HepG2 (cell line): ENCODE measurements around the gene NTMT1. TPM values are rescaled to one million over a fixed set of nuclear protein-coding genes. Genes with fewer than 3 reads are reported as not detected.

Experiments
- ATAC-seq: fragments of 200-7000 bp; cut with Tn5 transposase; 3 replicates; pipeline ENCODE4 v1.9.1; 2020; ENCODE audit warnings: mild to moderate bottlenecking, moderate library complexity
- BruUV-seq: library from RNA; stranded (reverse); fragments of 400-500 nt; replicated peaks from 2 replicates; lab custom pipeline; 2021; lab: Mats Ljungman, UMichigan
- CTCF ChIA-PET: fragments of 300-600 bp; formaldehyde crosslinking; extraction: SDS; loops from one replicate; lab custom pipeline; 2021; ENCODE audit warnings: low total read pairs, inconsistent platforms, low intra/inter-chr PET ratio; lab: Yijun Ruan, JAX
- POLR2A ChIA-PET: fragments of 350-600 bp; sonication (Branson Sonifier 250); formaldehyde crosslinking; loops from one replicate; lab custom pipeline; 2020; ENCODE audit warnings: antibody characterized with exemption, inconsistent platforms; lab: Yijun Ruan, JAX
- DNase-seq: peaks from one replicate; pipeline ENCODE4 v3.0.0-alpha.2; 2015; ENCODE audit warnings: low spot score
- FAIRE-seq: peaks from 3 replicates; lab custom pipeline; 2011; peaks lifted over from hg19 to GRCh38; lab: Jason Lieb, UNC
- H2AFZ ChIP-seq: one replicate; pipeline ENCODE4 v1.6.1; 2011; ENCODE audit warnings: low read length, inconsistent platforms
- H3K27ac ChIP-seq: fragments of 300-600 bp; 3 replicates; pipeline ENCODE4 v1.8.0; 2011; ENCODE audit warnings: mixed run types, mild to moderate bottlenecking, mixed read lengths, low read length, inconsistent platforms; ENCODE audit not compliant: insufficient read depth; ENCODE audit errors: extremely low read length
- H3K27me3 ChIP-seq, 2 experiments: fragments of 200-600 bp in 1 of 2; 2 replicates in 1 of 2; 3 replicates in 1 of 2; pipeline versions ENCODE4 v1.6.0 to v1.8.0; 2011; ENCODE audit warnings: low read length in 2 of 2, mild to moderate bottlenecking in 2 of 2, moderate library complexity in 2 of 2, inconsistent platforms in 1 of 2; ENCODE audit not compliant: insufficient read depth in 2 of 2, control insufficient read depth in 1 of 2
- H3K36me3 ChIP-seq, 2 experiments: fragments of 200-600 bp in 1 of 2; replicated peaks in 1 of 2; 2 replicates in 1 of 2; 3 replicates in 1 of 2; pipeline versions ENCODE4 v1.5.1 to v1.8.0; 2011; ENCODE audit warnings: low read length in 2 of 2, inconsistent platforms in 1 of 2; ENCODE audit not compliant: insufficient read depth in 2 of 2, control insufficient read depth in 1 of 2
- H3K4me1 ChIP-seq: 2 replicates; pipeline ENCODE4 v1.5.1; 2012; ENCODE audit warnings: low read length, inconsistent platforms; ENCODE audit not compliant: insufficient read depth
- H3K4me2 ChIP-seq: 2 replicates; pipeline ENCODE4 v1.6.0; 2011; ENCODE audit warnings: low read depth, low read length, inconsistent platforms
- H3K4me3 ChIP-seq, 3 experiments: fragments of 200-600 bp in 1 of 3; sonication (generic), shearing (Covaris generic) in 1 of 3; replicated peaks in 1 of 3; 2 replicates each; pipeline ENCODE4 v1.5.1; 2011 to 2016; ENCODE audit warnings: low read length in 3 of 3, inconsistent platforms in 2 of 3, low read depth in 2 of 3, mild to moderate bottlenecking in 2 of 3, control low read depth in 1 of 3, mixed read lengths in 1 of 3; ENCODE audit not compliant: insufficient read depth in 1 of 3
- H3K79me2 ChIP-seq: one replicate; pipeline ENCODE4 v1.6.1; 2011; ENCODE audit warnings: low read length, inconsistent platforms; ENCODE audit not compliant: insufficient read depth
- H3K9ac ChIP-seq: 2 replicates; pipeline ENCODE4 v1.6.0; 2011; ENCODE audit warnings: mild to moderate bottlenecking, low read depth, low read length, inconsistent platforms; ENCODE audit not compliant: insufficient read depth
- H3K9me3 ChIP-seq: 2 replicates; pipeline ENCODE4 v1.5.1; 2012; ENCODE audit warnings: mild to moderate bottlenecking, low read length
- H4K20me1 ChIP-seq: 2 replicates; pipeline ENCODE4 v1.6.0; 2011; ENCODE audit warnings: inconsistent platforms, mild to moderate bottlenecking, low read length, moderate library complexity; ENCODE audit not compliant: insufficient read depth
- AFF4 ChIP-seq: sonication (generic); formaldehyde crosslinking; IDR thresholded peaks from 2 replicates; pipeline ENCODE4 v1.4.0; 2020; ENCODE audit warnings: missing genetic modification reagents
- ATF4 ChIP-seq, 2 experiments: fragments of 450-650 bp in 1 of 2; sonication (generic) in 1 of 2; formaldehyde crosslinking; IDR thresholded peaks; 2 replicates each; pipeline versions ENCODE4 v1.5.0 to v1.8.0; 2020 to 2022; ENCODE audit warnings: mild to moderate bottlenecking in 1 of 2, missing genetic modification reagents in 1 of 2
- DNMT1 ChIP-seq: sonication (generic); formaldehyde crosslinking; IDR thresholded peaks from 2 replicates; pipeline ENCODE4 v1.5.1; 2020; ENCODE audit warnings: mild to moderate bottlenecking, missing genetic modification reagents
- EHMT2 ChIP-seq: fragments of 200-600 bp; sonication (generic); IDR thresholded peaks from 2 replicates; pipeline ENCODE4 v1.7.0; 2017; ENCODE audit warnings: antibody characterized with exemption, low read depth, low read length, borderline replicate concordance
- MLX ChIP-seq: IDR thresholded peaks from 2 replicates; pipeline ENCODE4 v1.6.1; 2016
- PCBP1 ChIP-seq: fragments of 200-400 bp; formaldehyde crosslinking; IDR thresholded peaks from 2 replicates; pipeline ENCODE4 v1.6.1; 2017; ENCODE audit warnings: mild to moderate bottlenecking, low read depth, low read length, borderline replicate concordance
- SAFB2 ChIP-seq: sonication (generic); formaldehyde crosslinking; IDR thresholded peaks from 2 replicates; pipeline ENCODE4 v1.5.1; 2020; ENCODE audit warnings: missing genetic modification reagents, low read depth, mild to moderate bottlenecking, borderline replicate concordance
- SOX6 ChIP-seq, 2 experiments: fragments of 450-650 bp in 1 of 2; sonication (generic) in 1 of 2; formaldehyde crosslinking in 1 of 2; IDR thresholded peaks; 2 replicates each; pipeline versions ENCODE4 v1.4.0 to v1.6.1; 2017 to 2020; ENCODE audit warnings: antibody characterized with exemption in 1 of 2, mild to moderate bottlenecking in 1 of 2, missing genetic modification reagents in 1 of 2
- TBP ChIP-seq: sonication (generic); formaldehyde crosslinking; IDR thresholded peaks from 2 replicates; pipeline ENCODE4 v1.5.0; 2020; ENCODE audit warnings: missing genetic modification reagents
- TEAD3 ChIP-seq: optimal IDR thresholded peaks from 2 replicates; pipeline ENCODE3; 2016; ENCODE audit warnings: borderline replicate concordance
- ZC3H13 ChIP-seq: sonication (generic); formaldehyde crosslinking; IDR thresholded peaks from 2 replicates; pipeline ENCODE4 v1.8.1; 2023; ENCODE audit warnings: mild to moderate bottlenecking, missing genetic modification reagents, moderate library complexity
- ZNF329 ChIP-seq: sonication (generic); formaldehyde crosslinking; IDR thresholded peaks from 2 replicates; pipeline ENCODE4 v1.9.0; 2021; ENCODE audit warnings: low read depth, mild to moderate bottlenecking, missing genetic modification reagents
- ZNF577 ChIP-seq: sonication (generic); formaldehyde crosslinking; IDR thresholded peaks from 2 replicates; pipeline ENCODE4 v1.4.0; 2020; ENCODE audit warnings: mild to moderate bottlenecking, low read depth, missing genetic modification reagents, borderline replicate concordance
- ZSCAN30 ChIP-seq: sonication (generic); formaldehyde crosslinking; IDR thresholded peaks from 2 replicates; pipeline ENCODE4 v1.5.0; 2020; ENCODE audit warnings: mild to moderate bottlenecking, missing genetic modification reagents
- WGBS: methylation state at CpG from one replicate; pipeline ENCODE4 v1.1.6; 2017; ENCODE audit warnings: low lambda C conversion rate; 5-methylcytosine and 5-hydroxymethylcytosine counted together
- in situ Hi-C: cut with HindIII; loops from 2 replicates; pipeline ENCODE4 v1.10.0; 2017; ENCODE audit warnings: low pct_unique_long_range_greater_than_20kb; ENCODE audit not compliant: extremely low pct_ligation_motif_present
- intact Hi-C: fragments of 100-400 bp; cut with micrococcal nuclease; formaldehyde crosslinking; loops from one replicate; pipeline ENCODE4 v1.10.0; 2022; ENCODE audit not compliant: unreplicated experiment
- polyA plus RNA-seq, 8 experiments: library from polyadenylated mRNA; depleted of rRNA in 3 of 8; stranded (reverse) in 7 of 8; unstranded in 1 of 8; fragments of >200 nt; fragmentation: Illumina TruSeq in 4 of 8; extraction: Trizol in 4 of 8; gene quantifications; 2 replicates each; pipeline versions ENCODE4 v1.2.1 to v1.2.3, GENCODE V29; 2011 to 2016; ENCODE audit warnings: low read depth in 4 of 8, missing spikeins in 1 of 8, mixed read lengths in 1 of 8; ENCODE audit not compliant: insufficient read depth in 1 of 8
- total RNA-seq, 5 experiments: library from RNA; depleted of rRNA; stranded (reverse); fragments of >200 nt; fragmentation: Illumina TruSeq; extraction: Trizol; gene quantifications; 2 replicates each; pipeline ENCODE4 v1.2.3, GENCODE V29; 2016; ENCODE audit warnings: low read depth in 1 of 5

The NTMT1 gene
- total and polyA plus RNA-seq, 2 of the 13 experiments (the other 11 are each of a cell fraction or from before 2014, with no cell fraction given) = 49.1 to 53.8 TPM

- Histone ChIP-seq H3K27me3 (no peaks in the 10 kb centered on the region), H3K9me3 (no peaks in the 10 kb centered on the region), H3K4me2 (peak overlapping the region; percentile 88), H3K36me3 (no peaks in the 10 kb centered on the region; a peak in 1 of 5 replicates), H3K27ac (peak overlapping the region; percentile 67), H3K4me1 (peaks cover 72% of the 10 kb centered on the region), H3K9ac (peak overlapping the region; percentile 69), H2AFZ (no peak overlapping the region), H3K79me2 (peaks cover 3% of the 10 kb centered on the region), H4K20me1 (no peaks in the 10 kb centered on the region), H3K4me3 (peak overlapping the region; percentile 49 to 78 (median 51); a peak in 5 of 6 replicates)
- in situ Hi-C loops = loop anchor here (10.0 kb wide), 3 partner anchors 115 to 435 kb away; partner anchors contain the start of gene IER5L
- DNase-seq = no peak
- intact Hi-C loops = loop anchor here (5.0 kb wide), 1 partner anchor 122 kb away; no protein-coding TSS in a partner anchor
- CTCF ChIA-PET = interaction anchor here (1.3 to 2.9 kb wide), 4 partner anchors 40 to 470 kb away, joined by 3 to 13 read pairs (median 6); no protein-coding TSS in a partner anchor
- 33% methylated on average over 25 of the region's 30 CpGs for WGBS
- no TSS peak for BruUV-seq
- POLR2A ChIA-PET = interaction anchor here (0.6 to 5.1 kb wide), 12 partner anchors 12 to 435 kb away, joined by 3 to 72 read pairs (median 5); no protein-coding TSS in a partner anchor
- ATAC-seq = peak; percentile 9
- FAIRE-seq = no peak
- TF ChIP-seq SAFB2 (CRISPR knock-in tag) (no peak), SOX6 (IDR thresholded peaks at IDR 0.05) (no peak), SOX6 (CRISPR knock-in tag; IDR thresholded peaks at IDR 0.05) (no peak), TBP (CRISPR knock-in tag) (no peak), ATF4 (CRISPR knock-in tag; IDR thresholded peaks at IDR 0.05) (no peak), DNMT1 (CRISPR knock-in tag) (no peak), EHMT2 (no peak), ZC3H13 (CRISPR knock-in tag) (no peak), ZNF329 (CRISPR knock-in tag) (no peak), TEAD3 (CRISPR knock-in tag) (no peak), AFF4 (CRISPR knock-in tag) (no peak), PCBP1 (0 out of 2 replicates have a peak, but pooled peaks have one; percentile 73), MLX (CRISPR knock-in tag) (no peak), ZSCAN30 (CRISPR knock-in tag) (no peak), ZNF577 (CRISPR knock-in tag) (no peak)
Measured at GRCh38 chr9:129609486-129610212, 16.3 kb upstream of the NTMT1 start.
